Measurements from ENCODE around the gene ENOX2. TPM values are rescaled to one million over a fixed set of nuclear protein-coding genes. Genes with fewer than 3 reads are reported as not detected.

Gene ENOX2
- total RNA-seq, 1 experiment from 2014 or later: 3.2 TPM

GRCh38 chrX:130625386-130625785 lies 277.6 kb downstream of the ENOX2 start:
- DNase-seq (ENCODE audit: low read depth): peak; percentile 59
- in situ Hi-C loops (cut with HindIII; ENCODE audit: low pct_unique_long_range_greater_than_20kb, low sequenced_read_pairs): no loop called here

DNA sequence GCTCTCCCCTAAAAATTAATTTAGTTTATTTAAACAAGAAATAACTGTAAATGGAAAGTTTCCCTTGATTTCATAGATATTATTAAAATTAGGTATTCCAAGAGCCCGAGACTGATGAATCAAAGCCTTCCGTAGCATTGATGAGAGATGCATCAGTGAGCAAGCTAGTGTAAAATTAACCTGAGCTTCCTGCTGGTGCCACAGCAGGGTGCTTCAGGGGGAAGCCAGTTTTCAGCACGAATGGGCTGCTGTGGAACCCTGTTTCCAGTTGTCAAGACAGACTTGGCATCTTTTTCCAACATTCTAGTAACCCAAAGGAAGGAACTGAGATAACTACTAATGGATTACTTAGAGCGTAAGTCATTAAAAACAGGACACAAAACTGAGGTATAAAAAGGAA lies 279.5 kb downstream of the ENOX2 start:
- DNase-seq (ENCODE audit: low read depth): peak; percentile 18

GRCh38 chrX:130615941-130616340 lies 287.1 kb downstream of the ENOX2 start:
- DNase-seq (ENCODE audit: low read depth): no peak
- in situ Hi-C loops (cut with HindIII; ENCODE audit: low pct_unique_long_range_greater_than_20kb, low sequenced_read_pairs): no loop called here

More for the DNA sequence above, 279.5 kb downstream of the ENOX2 start:
- in situ Hi-C loops (cut with HindIII; ENCODE audit: low pct_unique_long_range_greater_than_20kb, low sequenced_read_pairs): no loop called here

DNA sequence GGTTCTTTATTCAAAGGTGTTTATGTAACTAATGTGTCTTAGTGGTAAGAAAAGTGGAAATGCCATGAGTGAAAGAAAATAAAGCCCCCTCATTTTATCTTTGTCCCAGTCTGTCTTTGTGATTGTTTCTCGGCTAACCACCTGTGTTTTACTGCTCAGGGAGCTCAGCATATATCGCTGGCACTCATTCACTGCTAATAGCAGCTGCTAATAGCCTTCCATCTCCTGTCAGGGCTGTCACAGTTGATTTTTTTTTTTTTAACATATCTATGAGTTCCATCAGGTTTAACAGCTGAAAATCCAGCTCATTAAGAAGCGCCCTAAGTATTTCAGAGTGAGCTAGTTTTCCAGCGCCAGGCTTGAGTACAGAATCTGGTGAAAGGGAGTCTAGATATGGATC lies 295.6 kb downstream of the ENOX2 start:
- DNase-seq (ENCODE audit: low read depth): no peak
- in situ Hi-C loops (cut with HindIII; ENCODE audit: low pct_unique_long_range_greater_than_20kb, low sequenced_read_pairs): no loop called here

- in situ Hi-C loops (cut with HindIII; ENCODE audit: low pct_unique_long_range_greater_than_20kb, low sequenced_read_pairs): no loop called here
- DNase-seq (ENCODE audit: low read depth): no peak
These were observed 296.6 kb downstream of the ENOX2 start for GRCh38 chrX:130606425-130606824.

DNA sequence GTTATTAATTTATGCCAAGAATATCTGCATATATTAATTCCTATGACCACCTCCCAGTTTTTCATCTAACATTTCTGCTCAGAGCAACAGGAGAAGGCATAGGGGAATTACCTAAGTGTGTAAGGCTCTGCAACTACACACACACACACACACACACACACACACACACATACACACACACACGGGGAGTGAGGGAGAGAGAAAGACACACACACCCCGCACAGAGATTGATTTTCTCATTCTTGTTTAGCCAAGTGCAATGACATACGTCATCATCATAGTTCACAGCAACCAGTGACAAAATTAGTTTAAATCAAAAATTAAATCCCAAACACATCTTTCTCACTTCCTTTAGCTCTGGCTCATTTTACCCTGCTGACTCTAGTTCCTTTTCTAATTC lies 298.1 kb downstream of the ENOX2 start:
- no peak for DNase-seq (ENCODE audit: low read depth)
- in situ Hi-C loops (cut with HindIII; ENCODE audit: low pct_unique_long_range_greater_than_20kb, low sequenced_read_pairs): no loop called here

- in situ Hi-C loops (cut with HindIII; ENCODE audit: low pct_unique_long_range_greater_than_20kb, low sequenced_read_pairs): no loop called here
- DNase-seq (ENCODE audit: low read depth): no peak
These were observed 308.5 kb downstream of the ENOX2 start for GRCh38 chrX:130594453-130594916.

DNA sequence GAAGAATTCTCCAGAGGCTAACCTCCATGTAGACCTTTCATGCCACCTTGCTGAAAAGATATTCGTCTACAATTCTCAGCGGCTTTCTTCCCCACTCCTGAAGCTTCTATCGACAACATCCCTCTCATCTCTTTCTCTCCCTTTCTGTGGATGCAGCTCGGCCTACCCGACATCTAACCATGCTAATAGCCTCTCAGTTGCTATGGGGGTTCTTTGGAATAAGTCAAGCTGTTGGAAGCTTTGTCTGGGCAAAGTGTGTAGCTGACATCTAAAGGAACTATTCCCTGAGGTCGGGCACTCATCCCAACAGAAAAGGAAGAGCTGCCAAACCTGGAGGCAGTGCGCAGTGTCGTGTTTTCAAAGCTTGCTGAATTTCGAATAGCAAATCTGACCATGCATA lies 309.1 kb downstream of the ENOX2 start:
- in situ Hi-C loops (cut with HindIII; ENCODE audit: low pct_unique_long_range_greater_than_20kb, low sequenced_read_pairs): no loop called here
- no peak for DNase-seq (ENCODE audit: low read depth)

GRCh38 chrX:130592204-130592603 lies 310.8 kb downstream of the ENOX2 start:
- in situ Hi-C loops (cut with HindIII; ENCODE audit: low pct_unique_long_range_greater_than_20kb, low sequenced_read_pairs): no loop called here
- DNase-seq (ENCODE audit: low read depth): no peak

- in situ Hi-C loops (cut with HindIII; ENCODE audit: low pct_unique_long_range_greater_than_20kb, low sequenced_read_pairs): no loop called here
- no peak for DNase-seq (ENCODE audit: low read depth)
These were observed 324.1 kb downstream of the ENOX2 start for GRCh38 chrX:130578906-130579305.

DNA sequence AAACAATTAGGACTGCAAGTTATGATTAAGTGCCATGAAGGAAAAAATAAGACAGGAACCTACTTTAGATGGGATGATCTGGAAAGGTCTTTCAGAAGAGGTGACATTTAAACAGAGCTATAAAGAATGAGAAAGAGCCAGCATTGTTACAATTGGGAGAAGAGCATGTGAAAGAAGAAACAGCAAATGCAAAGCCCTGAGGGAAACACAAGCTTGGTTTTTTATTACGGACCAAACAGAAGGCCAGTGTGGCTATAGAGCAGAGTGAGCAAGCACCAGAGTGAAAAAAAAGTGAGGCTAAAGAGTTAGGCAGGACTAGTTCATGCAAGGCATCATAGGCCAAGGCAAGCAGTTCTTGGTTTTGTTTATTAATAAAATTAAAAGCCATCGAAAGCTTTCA lies 325.6 kb downstream of the ENOX2 start:
- DNase-seq (ENCODE audit: low read depth): no peak
- in situ Hi-C loops (cut with HindIII; ENCODE audit: low pct_unique_long_range_greater_than_20kb, low sequenced_read_pairs): no loop called here

- in situ Hi-C loops (cut with HindIII; ENCODE audit: low pct_unique_long_range_greater_than_20kb, low sequenced_read_pairs): no loop called here
- peak; percentile 4 for DNase-seq (ENCODE audit: low read depth)
These were observed 327.1 kb downstream of the ENOX2 start for GRCh38 chrX:130575831-130576389.

Other genes starting within 250 kb of the ENOX2 start
- gene ARHGAP36, start 155.1 kb upstream of the ENOX2 start, total RNA-seq (2014; rRNA removed; shearing (Covaris generic); ENCODE audit: low replicate concordance): not detected in 2 replicates

Data from Caki2 (cell line).